GM19351 (cell line): ENCODE data around the gene ADAMTSL2.
A peak's percentile ranks its signal among the peaks of the same experiment; 100 is the strongest.
"Not testable (repeated sequence)": the region's sequence is repeated elsewhere in the genome, so short reads cannot be mapped to it uniquely, and the experiment has no call there.

Experiments used
- ATAC-seq: cut with Tn5 transposase; IDR thresholded peaks from one replicate; pipeline ENCODE4 v1.9.1; 2021; ENCODE audit warnings: mild to moderate bottlenecking, moderate library complexity; ENCODE audit not compliant: unreplicated experiment

ADAMTSL2 gene

GRCh38 chr9:133553973-133554713, 19.6 kb downstream of the ADAMTSL2 start:
- ATAC-seq: no peak

GRCh38 chr9:133554729-133555128, 20.2 kb downstream of the ADAMTSL2 start:
- no peak for ATAC-seq

- ATAC-seq: no peak
Measured at GRCh38 chr9:133556354-133556753, 21.9 kb downstream of the ADAMTSL2 start.

GRCh38 chr9:133557581-133557980, 23.1 kb downstream of the ADAMTSL2 start:
- ATAC-seq: no peak

- peak; percentile 58 for ATAC-seq
Measured at GRCh38 chr9:133558191-133559126, 24.0 kb downstream of the ADAMTSL2 start.

GRCh38 chr9:133560311-133560710, 25.8 kb downstream of the ADAMTSL2 start:
- ATAC-seq: no peak

- no peak for ATAC-seq
Measured at GRCh38 chr9:133560944-133561343, 26.4 kb downstream of the ADAMTSL2 start.

- ATAC-seq: no peak
Measured at GRCh38 chr9:133561976-133562554, 27.6 kb downstream of the ADAMTSL2 start.

- ATAC-seq: no peak
Measured at GRCh38 chr9:133562611-133563290, 28.2 kb downstream of the ADAMTSL2 start.

- ATAC-seq: no peak
Measured at GRCh38 chr9:133563291-133563796, 28.8 kb downstream of the ADAMTSL2 start.

GRCh38 chr9:133563814-133564213, 29.3 kb downstream of the ADAMTSL2 start:
- ATAC-seq: not testable (repeated sequence)

- no peak for ATAC-seq
Measured at GRCh38 chr9:133564451-133565116, 30.1 kb downstream of the ADAMTSL2 start.

GRCh38 chr9:133566382-133566781, 31.9 kb downstream of the ADAMTSL2 start:
- no peak for ATAC-seq

- no peak for ATAC-seq
Measured at GRCh38 chr9:133566817-133567216, 32.3 kb downstream of the ADAMTSL2 start.

- no peak for ATAC-seq
Measured at GRCh38 chr9:133568186-133568585, 33.7 kb downstream of the ADAMTSL2 start.

GRCh38 chr9:133569121-133569785, 34.7 kb downstream of the ADAMTSL2 start:
- no peak for ATAC-seq

- no peak for ATAC-seq
Measured at GRCh38 chr9:133569891-133570690, 35.6 kb downstream of the ADAMTSL2 start.

GRCh38 chr9:133570691-133571080, 36.2 kb downstream of the ADAMTSL2 start:
- no peak for ATAC-seq

GRCh38 chr9:133571391-133571890, 36.9 kb downstream of the ADAMTSL2 start:
- no peak for ATAC-seq
